K562 (cell line): ENCODE measurements around the gene TUT1. TPM values are rescaled to one million over a fixed set of nuclear protein-coding genes. Genes with fewer than 3 reads are reported as not detected.

Experiments used
- ARID2 ChIP-seq: fragments of 450-650 bp; IDR thresholded peaks from 2 replicates; pipeline ENCODE4 v1.6.1; 2017; ENCODE audit warnings: antibody characterized with exemption, mild to moderate bottlenecking
- ATF7 ChIP-seq: fragments of 450-650 bp; IDR thresholded peaks from 2 replicates; pipeline ENCODE4 v1.7.1; 2014; ENCODE audit warnings: mild to moderate bottlenecking, moderate library complexity
- CHAMP1 ChIP-seq: fragments of 450-650 bp; IDR thresholded peaks from 2 replicates; pipeline ENCODE4 v1.6.1; 2016; ENCODE audit warnings: mild to moderate bottlenecking
- CUX1 ChIP-seq: fragments of 200-800 bp; sonication (Bioruptor generic); IDR thresholded peaks from 2 replicates; pipeline ENCODE4 v1.6.1; 2016; ENCODE audit warnings: missing genetic modification characterization, missing compliant biosample characterization
- FOSL1 ChIP-seq: fragments of 200-800 bp; sonication (Bioruptor generic); conservative IDR thresholded peaks from 2 replicates; pipeline ENCODE4 v1.6.1; 2016; ENCODE audit warnings: missing genetic modification characterization, missing compliant biosample characterization
- MAZ ChIP-seq, 2 experiments: fragments of 450-650 bp in 1 of 2; sonication (generic) in 1 of 2; formaldehyde crosslinking; IDR thresholded peaks in 1 of 2; conservative IDR thresholded peaks in 1 of 2; 2 replicates each; pipeline versions ENCODE4 v1.4.0 to v1.5.0; 2020; ENCODE audit warnings: mild to moderate bottlenecking in 1 of 2, missing genetic modification reagents in 1 of 2
- MLLT1 ChIP-seq, 2 experiments: fragments of 450-650 bp; IDR thresholded peaks; 2 replicates each; pipeline ENCODE4 v1.6.1; 2016
- NFATC3 ChIP-seq: fragments of 450-650 bp; IDR thresholded peaks from 2 replicates; pipeline ENCODE4 v1.6.1; 2017; ENCODE audit warnings: mild to moderate bottlenecking
- OTX1 ChIP-seq: fragments of 450-650 bp; formaldehyde crosslinking; IDR thresholded peaks from 2 replicates; pipeline ENCODE4 v1.4.0; 2022; ENCODE audit warnings: mild to moderate bottlenecking
- RAD21 ChIP-seq, 2 experiments: fragments of 250-450 bp in 1 of 2; fragments of 450-650 bp in 1 of 2; sonication (Bioruptor Pico) in 1 of 2; formaldehyde crosslinking in 1 of 2; IDR thresholded peaks in 1 of 2; conservative IDR thresholded peaks in 1 of 2; 2 replicates each; pipeline versions ENCODE4 v1.4.0 to v1.8.0; 2020 to 2022; ENCODE audit warnings: mild to moderate bottlenecking in 2 of 2, moderate library complexity in 1 of 2
- RCOR1 ChIP-seq, 2 experiments: IDR thresholded peaks; 2 replicates each; pipeline ENCODE4 v1.6.1; 2012; ENCODE audit warnings: low read depth in 2 of 2, low read length in 2 of 2, borderline replicate concordance in 1 of 2, improper control_type of control experiment in 1 of 2
- SMARCB1 ChIP-seq: IDR thresholded peaks from 2 replicates; pipeline ENCODE4 v1.6.1; 2011; ENCODE audit warnings: improper control_type of control experiment, low read depth; ENCODE audit not compliant: insufficient read length
- SRF ChIP-seq, 2 experiments: fragments of 250-450, 450-650 bp in 1 of 2; sonication (Bioruptor Pico) in 1 of 2; sonication (generic) in 1 of 2; formaldehyde crosslinking; IDR thresholded peaks; 2 replicates each; pipeline versions ENCODE4 v1.5.0 to v1.5.1; 2020 to 2022; ENCODE audit warnings: mild to moderate bottlenecking in 1 of 2, missing genetic modification reagents in 1 of 2
- TAL1 ChIP-seq: fragments of 450-650 bp; IDR thresholded peaks from 2 replicates; pipeline ENCODE4 v1.6.1; 2016; ENCODE audit warnings: mild to moderate bottlenecking
- USF2 ChIP-seq: sonication (generic); formaldehyde crosslinking; IDR thresholded peaks from 2 replicates; pipeline ENCODE4 v1.5.0; 2020; ENCODE audit warnings: missing genetic modification reagents
- ZFP30 ChIP-seq: fragments of 250-450 bp; sonication (Bioruptor Pico); IDR thresholded peaks from 2 replicates; pipeline ENCODE4 v1.8.0; 2022; ENCODE audit warnings: moderate library complexity, mild to moderate bottlenecking, inconsistent platforms, borderline replicate concordance
- ZNF133 ChIP-seq: fragments of 250-450 bp; sonication (Bioruptor Pico); IDR thresholded peaks from 2 replicates; pipeline ENCODE4 v1.4.0; 2020; ENCODE audit warnings: mild to moderate bottlenecking
- ZNF146 ChIP-seq: IDR thresholded peaks from one replicate; pipeline ENCODE4 v1.6.1; 2018; ENCODE audit warnings: missing compliant biosample characterization; ENCODE audit not compliant: unreplicated experiment
- ZNF384 ChIP-seq: IDR thresholded peaks from 2 replicates; pipeline ENCODE4 v1.6.1; 2012; ENCODE audit warnings: low read depth, low read length, improper control_type of control experiment
- polyA plus RNA-seq, 8 experiments: library from polyadenylated mRNA; depleted of rRNA in 4 of 8; stranded (reverse) in 5 of 8; unstranded in 3 of 8; fragments of >200 nt; fragmentation: Nextera tagmentation in 2 of 8; fragmentation: Illumina TruSeq in 1 of 8; extraction: Ambion mirVana in 2 of 8; extraction: Trizol in 1 of 8; gene quantifications; 2 replicates each; pipeline versions ENCODE4 v1.2.1 to v1.2.3, GENCODE V29; 2011 to 2014; ENCODE audit warnings: inconsistent platforms in 1 of 8, missing spikeins in 1 of 8
- total RNA-seq, 7 experiments: library from RNA; depleted of rRNA in 6 of 7; stranded (reverse); fragments of >200 nt in 6 of 7; fragmentation: Illumina TruSeq in 2 of 7; extraction: Trizol in 2 of 7; gene quantifications; 2 replicates each; pipeline versions ENCODE4 v1.2.1 to v1.2.3, GENCODE V29; 2011 to 2021; ENCODE audit warnings: low replicate concordance in 1 of 7

TUT1 gene
- total and polyA plus RNA-seq, 9 of the 15 experiments (the other 6 are each of a cell fraction or from before 2014, with no cell fraction given): 0.66 to 44.3 (median 15.7) TPM

- TF ChIP-seq CUX1 (CRISPR knock-in tag) (no peak), ZNF133 (CRISPR knock-in tag) (no peak), FOSL1 (tag) (peak; percentile 86), SMARCB1 (no peak), CHAMP1 (no peak), ATF7 (peak; percentile 78), MLLT1 (IDR thresholded peaks at IDR 0.05) (no peak), RAD21 (CRISPR knock-in tag; conservative IDR thresholded peaks at IDR 0.05 in 1 of 2, IDR thresholded peaks at IDR 0.05 in 1 of 2) (peak; percentile 95 to 97), OTX1 (0 out of 2 replicates have a peak, but pooled peaks have one; percentile 16), SRF (CRISPR knock-in tag; IDR thresholded peaks at IDR 0.05) (peak in 1 of 2 experiments; percentile 70; a peak in 2 of 4 replicates), MAZ (CRISPR knock-in tag; conservative IDR thresholded peaks at IDR 0.05 in 1 of 2, IDR thresholded peaks at IDR 0.05 in 1 of 2) (peak; percentile 56 to 89), USF2 (CRISPR knock-in tag) (no peak), RCOR1 (IDR thresholded peaks at IDR 0.05; ENCODE audit: borderline replicate concordance in 1 of 2, low read depth in 2 of 2, low read length in 2 of 2) (peak in 1 of 2 experiments; percentile 71; a peak in 1 of 4 replicates), ZFP30 (no peak), NFATC3 (peak; percentile 88), ZNF146 (CRISPR knock-in tag) (no peak), TAL1 (no peak), ARID2 (no peak), ZNF384 (peak; percentile 45; the same call in 1 of the 2 replicates)
Measured at GRCh38 chr11:62560566-62561103, 30.7 kb downstream of the TUT1 start (continued).
